ENCODE data around the gene MYO1B. TPM values are rescaled to one million over a fixed set of nuclear protein-coding genes. Genes with fewer than 3 reads are reported as not detected.

The MYO1B gene
- total RNA-seq, 1 donor from 2014 or later: 43.7 TPM

DNA sequence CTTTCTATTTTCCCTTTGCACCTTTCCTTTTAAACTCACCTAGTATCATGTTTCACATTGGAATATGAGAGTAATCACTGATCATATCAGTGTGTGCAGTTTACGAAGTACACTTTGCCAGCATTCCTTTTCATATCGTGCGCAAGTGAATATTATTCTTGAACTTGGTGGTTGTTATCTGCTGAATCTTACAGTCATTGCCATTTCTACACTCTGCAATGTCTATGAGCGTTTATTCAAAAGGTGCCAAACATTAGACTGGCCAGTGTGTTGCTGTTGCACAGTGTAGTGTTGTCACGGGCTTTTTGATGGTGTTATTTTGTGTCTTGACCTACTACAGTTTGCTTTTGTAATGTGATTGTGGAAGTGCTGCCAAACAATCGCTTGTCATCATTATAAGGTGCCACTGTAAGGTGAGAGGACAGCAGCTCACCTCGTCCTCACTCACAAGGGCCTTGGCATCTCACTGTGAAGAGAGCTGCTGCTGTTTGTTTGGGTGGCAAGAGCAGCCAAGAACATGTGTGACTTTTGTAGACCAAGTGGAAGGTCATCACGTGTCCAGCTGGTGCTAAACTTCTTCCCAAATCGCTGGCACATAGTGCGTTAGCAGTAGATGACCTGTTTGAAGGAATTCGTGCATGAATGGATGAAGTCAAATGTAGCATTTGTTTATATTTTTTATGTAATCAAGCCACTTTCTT lies 113.3 kb downstream of the MYO1B start:
- TF ChIP-seq CTCF (IDR thresholded peaks at IDR 0.05) (no peak), POLR2A (IDR thresholded peaks at IDR 0.05) (no peak), POLR2AphosphoS5 (IDR thresholded peaks at IDR 0.05; ENCODE audit: insufficient read depth in 1 of 2, low read depth in 1 of 2) (no peak)
- H3K4me1 ChIP-seq: no peaks in the 10 kb centered on the region
- intact Hi-C loops (cut with DNase I): no loop called here
- no peak for DNase-seq (ENCODE audit: extremely low spot score in 2 of 2)
- H3K36me3 ChIP-seq: no peaks in the 10 kb centered on the region
- no peak overlapping the region for H3K4me3 ChIP-seq
- H3K27me3 ChIP-seq: no peaks in the 10 kb centered on the region
- H3K9me3 ChIP-seq: no peaks in the 10 kb centered on the region
- no peak overlapping the region for H3K27ac ChIP-seq

DNA sequence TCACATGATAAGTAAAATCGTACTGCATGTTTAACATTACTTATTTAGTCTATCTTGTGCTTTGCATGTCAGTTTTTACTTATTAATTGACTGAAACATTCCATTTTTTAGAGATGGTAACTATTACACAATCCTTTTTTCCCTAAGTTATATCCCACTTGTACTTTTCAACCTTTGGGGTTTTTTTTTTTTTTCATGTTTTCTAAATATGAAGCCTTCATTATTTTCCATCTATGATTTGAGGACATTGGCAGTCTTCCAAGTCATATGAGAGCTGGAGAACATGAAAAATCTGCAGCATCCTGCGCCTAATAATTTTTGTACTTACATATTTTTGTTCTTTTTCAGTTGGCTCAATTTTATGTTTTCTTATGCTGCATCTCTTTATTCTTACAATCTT lies 113.9 kb downstream of the MYO1B start:
- H3K9me3 ChIP-seq: no peaks in the 10 kb centered on the region
- intact Hi-C loops (cut with DNase I): no loop called here
- TF ChIP-seq POLR2A (IDR thresholded peaks at IDR 0.05): no peak
- no peak for TF ChIP-seq POLR2AphosphoS5 (IDR thresholded peaks at IDR 0.05; ENCODE audit: insufficient read depth in 1 of 2, low read depth in 1 of 2)
- TF ChIP-seq CTCF (IDR thresholded peaks at IDR 0.05): no peak
- H3K27ac ChIP-seq: no peak overlapping the region
- H3K27me3 ChIP-seq: no peaks in the 10 kb centered on the region
- no peak for DNase-seq (ENCODE audit: extremely low spot score in 2 of 2)
- H3K4me1 ChIP-seq: no peaks in the 10 kb centered on the region
- no peak overlapping the region for H3K4me3 ChIP-seq
- H3K36me3 ChIP-seq: no peaks in the 10 kb centered on the region

DNA sequence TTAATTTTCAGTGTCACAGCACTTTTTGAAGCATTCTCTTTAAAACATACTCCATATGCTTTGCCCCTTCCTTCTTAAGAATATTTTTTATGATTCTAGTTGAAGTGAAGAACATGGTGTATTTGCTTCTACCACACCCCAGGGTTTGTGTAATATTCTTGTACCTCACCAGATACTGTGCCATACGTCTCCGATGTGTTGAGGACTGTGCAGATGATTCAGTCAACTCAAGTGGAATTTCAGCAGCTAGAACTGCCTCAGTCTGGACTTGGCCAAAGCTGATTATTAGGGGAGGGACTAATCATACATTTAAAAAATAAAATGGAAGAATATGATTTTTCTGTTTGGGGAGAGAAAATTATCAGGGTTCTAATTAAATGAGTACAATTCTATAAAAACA lies 115.7 kb downstream of the MYO1B start:
- H3K9me3 ChIP-seq: no peaks in the 10 kb centered on the region
- H3K27ac ChIP-seq: no peak overlapping the region
- no peaks in the 10 kb centered on the region for H3K27me3 ChIP-seq
- DNase-seq (ENCODE audit: extremely low spot score in 2 of 2): no peak
- no peaks in the 10 kb centered on the region for H3K36me3 ChIP-seq
- H3K4me1 ChIP-seq: no peaks in the 10 kb centered on the region
- intact Hi-C loops (cut with DNase I): loop anchor here (10.0 kb wide), 1 partner anchor 116 kb away; the partner anchor contains the start of gene MYO1B
- no peak for TF ChIP-seq POLR2AphosphoS5 (IDR thresholded peaks at IDR 0.05; ENCODE audit: insufficient read depth in 1 of 2, low read depth in 1 of 2)
- no peak for TF ChIP-seq CTCF (IDR thresholded peaks at IDR 0.05)
- TF ChIP-seq POLR2A (IDR thresholded peaks at IDR 0.05): no peak
- no peak overlapping the region for H3K4me3 ChIP-seq

DNA sequence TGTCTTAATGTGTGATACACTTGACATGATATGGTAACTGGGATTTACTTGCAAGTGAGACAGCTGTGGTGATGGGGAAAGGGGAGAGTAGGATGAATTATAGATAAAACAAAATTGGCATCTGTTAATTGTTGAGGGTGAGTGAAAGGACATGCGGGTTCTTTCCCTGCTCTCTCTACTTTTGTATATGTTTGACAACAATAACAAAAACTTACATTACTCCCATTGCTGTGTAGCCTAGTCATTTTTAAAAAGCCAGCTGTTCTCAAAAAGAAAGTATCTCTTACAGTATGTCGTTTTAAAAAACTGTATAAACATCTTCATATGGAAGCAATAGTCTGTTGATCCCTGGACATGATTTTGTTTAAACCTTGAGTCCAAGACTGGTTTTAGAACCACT lies 117.6 kb downstream of the MYO1B start:
- Histone ChIP-seq H3K36me3 (no peaks in the 10 kb centered on the region), H3K27me3 (no peaks in the 10 kb centered on the region), H3K27ac (no peak overlapping the region), H3K4me3 (no peak overlapping the region), H3K9me3 (no peaks in the 10 kb centered on the region), H3K4me1 (no peaks in the 10 kb centered on the region)
- intact Hi-C loops (cut with DNase I): loop anchor here (10.0 kb wide), 1 partner anchor 118 kb away; the partner anchor contains the start of gene MYO1B
- TF ChIP-seq CTCF (IDR thresholded peaks at IDR 0.05) (no peak), POLR2A (IDR thresholded peaks at IDR 0.05) (no peak), POLR2AphosphoS5 (IDR thresholded peaks at IDR 0.05; ENCODE audit: insufficient read depth in 1 of 2, low read depth in 1 of 2) (no peak)
- no peak for DNase-seq (ENCODE audit: extremely low spot score in 2 of 2)

GRCh38 chr2:191363267-191363666 lies 118.1 kb downstream of the MYO1B start:
- H3K9me3 ChIP-seq: no peaks in the 10 kb centered on the region
- no peaks in the 10 kb centered on the region for H3K27me3 ChIP-seq
- no peak overlapping the region for H3K4me3 ChIP-seq
- no peak for DNase-seq (ENCODE audit: extremely low spot score in 2 of 2)
- intact Hi-C loops (cut with DNase I): loop anchor here (10.0 kb wide), 1 partner anchor 118 kb away; the partner anchor contains the start of gene MYO1B
- H3K4me1 ChIP-seq: no peaks in the 10 kb centered on the region
- no peak for TF ChIP-seq POLR2AphosphoS5 (IDR thresholded peaks at IDR 0.05; ENCODE audit: insufficient read depth in 1 of 2, low read depth in 1 of 2)
- TF ChIP-seq POLR2A (IDR thresholded peaks at IDR 0.05): no peak
- TF ChIP-seq CTCF (IDR thresholded peaks at IDR 0.05): no peak
- H3K36me3 ChIP-seq: no peaks in the 10 kb centered on the region
- no peak overlapping the region for H3K27ac ChIP-seq

Measured in vagina (tissue), 2 donors.